OCI-LY3 (cell line): Measurements from ENCODE around the gene KRTAP4-16.
"Not testable (repeated sequence)": the region's sequence is repeated elsewhere in the genome, so short reads cannot be mapped to it uniquely, and the experiment has no call there.

Experiments
- H2AFZ ChIP-seq: fragments of 200-600, 300-600 bp; shearing (Covaris generic); 2 replicates; pipeline ENCODE4 v1.6.0; 2014; ENCODE audit warnings: antibody characterized with exemption, low read depth, low read length
- H3K27ac ChIP-seq: fragments of 200-600, 300-600 bp; sonication (generic); 2 replicates; pipeline ENCODE4 v1.5.1; 2014; ENCODE audit warnings: mild to moderate bottlenecking, low read length, moderate library complexity, mixed read lengths
- H3K27me3 ChIP-seq: fragments of 200-600, 300-600 bp; sonication (generic); 2 replicates; pipeline ENCODE4 v1.6.1; 2014; ENCODE audit warnings: low read depth, low read length, mixed read lengths
- H3K36me3 ChIP-seq: fragments of 200-600, 300-600 bp; sonication (generic); replicated peaks from 2 replicates; pipeline ENCODE3; 2014; ENCODE audit warnings: low read depth, low read length, mixed read lengths
- H3K4me1 ChIP-seq: fragments of 300-600, 200-600 bp; sonication (generic); 2 replicates; pipeline ENCODE4 v1.6.1; 2014; ENCODE audit warnings: low read length, mixed read lengths
- H3K4me2 ChIP-seq: fragments of 200-600, 300-600 bp; sonication (generic); 2 replicates; pipeline ENCODE4 v1.6.1; 2014; ENCODE audit warnings: low read length, mixed read lengths
- H3K4me3 ChIP-seq: fragments of 300-600, 200-600 bp; sonication (generic); 2 replicates; pipeline ENCODE4 v1.5.1; 2014; ENCODE audit warnings: antibody characterized with exemption, mild to moderate bottlenecking, low read length, moderate library complexity
- H3K79me2 ChIP-seq: fragments of 300-600, 200-600 bp; shearing (Covaris generic); 2 replicates; pipeline ENCODE4 v1.6.1; 2014; ENCODE audit warnings: mild to moderate bottlenecking, low read length, mixed read lengths
- H3K9ac ChIP-seq: fragments of 300-600, 200-600 bp; shearing (Covaris generic); 2 replicates; pipeline ENCODE4 v1.6.0; 2014; ENCODE audit warnings: mild to moderate bottlenecking, low read length, moderate library complexity
- H3K9me3 ChIP-seq: fragments of 200-600, 300-600 bp; shearing (Covaris generic); 2 replicates; pipeline ENCODE4 v1.6.1; 2014; ENCODE audit warnings: low read length, mixed read lengths; ENCODE audit not compliant: insufficient read depth
- H4K20me1 ChIP-seq: fragments of 200-600, 300-600 bp; sonication (generic); 2 replicates; pipeline ENCODE4 v1.6.1; 2016; ENCODE audit warnings: low read length, mixed read lengths; ENCODE audit not compliant: insufficient read depth
- CTCF ChIP-seq: fragments of 200-600, 300-600 bp; sonication (generic); IDR thresholded peaks from 2 replicates; pipeline ENCODE4 v1.5.1; 2014; ENCODE audit warnings: antibody characterized with exemption, low read length, low read depth
- EZH2phosphoT487 ChIP-seq: fragments of 200-600 bp; shearing (Covaris generic); IDR thresholded peaks from 2 replicates; pipeline ENCODE4 v1.6.1; 2018; ENCODE audit warnings: antibody characterized with exemption, mixed run types, low read depth

KRTAP4-16 gene

GRCh38 chr17:41111151-41111885 is 9.3 kb upstream of the KRTAP4-16 start:
- Histone ChIP-seq H3K4me2 (no peak overlapping the region), H3K36me3 (no peaks in the 10 kb centered on the region), H3K4me1 (no peaks in the 10 kb centered on the region), H3K9ac (no peak overlapping the region), H3K79me2 (no peaks in the 10 kb centered on the region), H4K20me1 (no peaks in the 10 kb centered on the region), H3K27me3 (no peaks in the 10 kb centered on the region), H3K4me3 (no peak overlapping the region), H2AFZ (no peak overlapping the region), H3K9me3 (no peaks in the 10 kb centered on the region), H3K27ac (no peak overlapping the region)
- TF ChIP-seq EZH2phosphoT487 (no peak), CTCF (no peak)

- not testable (repeated sequence) for H3K4me2 ChIP-seq, H3K4me1 ChIP-seq, H3K79me2 ChIP-seq, H4K20me1 ChIP-seq, H3K36me3 ChIP-seq, H3K9me3 ChIP-seq, H3K27me3 ChIP-seq, H3K27ac ChIP-seq, H3K4me3 ChIP-seq, H3K9ac ChIP-seq, H2AFZ ChIP-seq
Observed at GRCh38 chr17:41108728-41109386, 6.8 kb upstream of the KRTAP4-16 start.

GRCh38 chr17:41107941-41108450 is 6.0 kb upstream of the KRTAP4-16 start:
- Histone ChIP-seq H2AFZ (no peak overlapping the region), H3K9me3 (no peaks in the 10 kb centered on the region), H3K4me1 (no peaks in the 10 kb centered on the region), H3K9ac (no peak overlapping the region), H4K20me1 (no peaks in the 10 kb centered on the region), H3K27ac (no peak overlapping the region), H3K36me3 (no peaks in the 10 kb centered on the region), H3K79me2 (no peaks in the 10 kb centered on the region), H3K4me2 (no peak overlapping the region), H3K27me3 (no peaks in the 10 kb centered on the region), H3K4me3 (no peak overlapping the region)
- TF ChIP-seq CTCF (no peak), EZH2phosphoT487 (no peak)

- H2AFZ ChIP-seq, H3K27me3 ChIP-seq, H3K4me3 ChIP-seq, H4K20me1 ChIP-seq, H3K27ac ChIP-seq, H3K4me1 ChIP-seq, H3K79me2 ChIP-seq, H3K36me3 ChIP-seq, H3K9me3 ChIP-seq, H3K4me2 ChIP-seq, H3K9ac ChIP-seq: not testable (repeated sequence)
Observed at GRCh38 chr17:41105347-41105746, 3.3 kb upstream of the KRTAP4-16 start, which contains the start of gene KRTAP4-9. Gene KRTAP4-9 (plus strand): TSS chr17:41105389. CDS start chr17:41105389, 0 bp downstream.

- not testable (repeated sequence) for H3K9ac ChIP-seq, H3K27ac ChIP-seq
Observed at GRCh38 chr17:41104386-41105038, 2.5 kb upstream of the KRTAP4-16 start.

More at GRCh38 chr17:41104386-41105038, 2.5 kb upstream of the KRTAP4-16 start:
- not testable (repeated sequence) for H3K36me3 ChIP-seq, H2AFZ ChIP-seq, H3K27me3 ChIP-seq, H4K20me1 ChIP-seq, H3K4me3 ChIP-seq, H3K9me3 ChIP-seq, H3K4me2 ChIP-seq, H3K79me2 ChIP-seq, H3K4me1 ChIP-seq
